ENCODE measurements around the gene ECM2. TPM values are rescaled to one million over a fixed set of nuclear protein-coding genes. Genes with fewer than 3 reads are reported as not detected.

Gene ECM2
- total RNA-seq, 2 donors from 2014 or later: 63.6 to 78.7 TPM

DNA sequence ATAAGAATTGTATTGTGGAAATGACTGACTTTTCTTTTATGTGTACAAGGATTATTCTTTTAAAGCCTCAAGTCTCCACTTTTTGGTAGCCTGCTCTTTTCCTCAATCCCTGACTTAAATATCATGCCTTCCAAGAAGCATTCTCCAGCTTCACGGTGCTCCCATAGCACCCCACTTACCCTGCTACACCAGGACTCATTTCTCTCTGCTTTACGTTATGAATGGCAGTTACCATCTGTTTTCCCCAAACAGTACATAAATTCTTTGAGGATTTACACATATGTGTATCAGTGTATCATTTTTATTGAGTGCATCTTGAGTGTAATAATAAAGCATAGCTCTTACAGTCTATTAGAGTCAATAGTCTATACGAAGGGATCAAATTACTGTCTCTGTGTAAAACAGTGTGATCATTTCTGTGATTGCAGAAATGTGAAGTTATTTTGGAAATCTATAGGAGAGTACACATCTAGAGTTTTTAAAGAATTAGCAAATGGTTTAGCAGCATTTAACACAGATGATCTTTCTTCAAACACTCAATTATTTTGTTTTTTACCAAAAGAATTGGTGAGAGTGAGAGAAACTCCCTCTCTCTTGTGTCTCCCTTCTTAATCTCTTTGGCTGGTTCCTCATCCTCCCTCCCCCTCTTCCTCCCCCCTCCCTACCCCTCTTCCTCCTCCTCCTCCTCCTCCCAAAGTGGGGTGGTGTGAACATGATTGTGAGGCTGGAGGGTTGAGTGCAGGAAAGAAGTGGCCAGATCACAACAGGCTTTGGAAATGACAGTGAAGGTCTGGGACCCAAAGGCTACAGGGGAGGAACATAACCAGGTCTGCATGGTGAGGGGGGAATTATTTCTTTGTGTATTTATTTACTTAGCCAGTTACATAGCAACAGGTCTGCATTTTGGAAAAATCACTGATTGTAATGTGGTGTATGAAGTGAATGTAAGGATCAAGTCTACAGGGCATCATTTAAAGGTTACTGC, 27.6 kb upstream of the ECM2 start:
- no peak overlapping the region for H3K4me3 ChIP-seq
- peaks cover 10 to 30% of the 10 kb centered on the region in 2 donors for H3K4me1 ChIP-seq (ENCODE audit: control insufficient read depth in 1 of 2, low read depth in 2 of 2)
- H3K36me3 ChIP-seq: no peaks in the 10 kb centered on the region
- TF ChIP-seq, protein P1, sequence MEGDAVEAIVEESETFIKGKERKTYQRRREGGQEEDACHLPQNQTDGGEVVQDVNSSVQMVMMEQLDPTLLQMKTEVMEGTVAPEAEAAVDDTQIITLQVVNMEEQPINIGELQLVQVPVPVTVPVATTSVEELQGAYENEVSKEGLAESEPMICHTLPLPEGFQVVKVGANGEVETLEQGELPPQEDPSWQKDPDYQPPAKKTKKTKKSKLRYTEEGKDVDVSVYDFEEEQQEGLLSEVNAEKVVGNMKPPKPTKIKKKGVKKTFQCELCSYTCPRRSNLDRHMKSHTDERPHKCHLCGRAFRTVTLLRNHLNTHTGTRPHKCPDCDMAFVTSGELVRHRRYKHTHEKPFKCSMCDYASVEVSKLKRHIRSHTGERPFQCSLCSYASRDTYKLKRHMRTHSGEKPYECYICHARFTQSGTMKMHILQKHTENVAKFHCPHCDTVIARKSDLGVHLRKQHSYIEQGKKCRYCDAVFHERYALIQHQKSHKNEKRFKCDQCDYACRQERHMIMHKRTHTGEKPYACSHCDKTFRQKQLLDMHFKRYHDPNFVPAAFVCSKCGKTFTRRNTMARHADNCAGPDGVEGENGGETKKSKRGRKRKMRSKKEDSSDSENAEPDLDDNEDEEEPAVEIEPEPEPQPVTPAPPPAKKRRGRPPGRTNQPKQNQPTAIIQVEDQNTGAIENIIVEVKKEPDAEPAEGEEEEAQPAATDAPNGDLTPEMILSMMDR (IDR thresholded peaks at IDR 0.05): no peak
- DNase-seq (ENCODE audit: low spot score) (no peak), ATAC-seq (ENCODE audit: insufficient number of reproducible peaks, low FRiP score, low read depth) (no peak)
- no peaks in the 10 kb centered on the region for H3K9me3 ChIP-seq
- H3K27ac ChIP-seq: no peak overlapping the region
- no peaks in the 10 kb centered on the region for H3K27me3 ChIP-seq (replicated peaks; ENCODE audit: insufficient read depth)

DNA sequence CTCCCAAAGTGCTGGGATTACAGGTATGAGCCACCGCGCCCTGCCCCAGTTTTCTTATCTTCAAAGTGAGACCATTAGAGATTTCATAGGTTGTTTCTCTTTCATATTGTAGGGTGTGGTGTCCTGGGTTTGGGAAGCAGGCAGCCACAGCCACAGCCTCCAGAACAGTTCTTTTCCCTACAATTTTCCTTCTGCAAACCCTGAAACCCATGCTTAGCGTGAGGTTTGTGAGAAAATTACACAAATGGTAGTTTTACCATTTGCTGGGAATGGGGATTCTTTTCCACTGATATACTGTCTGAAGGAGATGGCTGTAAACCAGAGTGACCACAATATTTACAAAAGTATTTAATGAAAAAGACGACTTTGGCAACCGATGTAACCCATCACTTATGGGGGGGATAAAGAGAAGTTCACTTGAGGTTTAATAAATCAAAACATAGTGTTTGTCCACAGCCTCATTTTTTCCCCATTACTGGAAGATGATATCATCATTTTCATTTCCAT, 26.7 kb upstream of the ECM2 start:
- Histone ChIP-seq H3K27ac (no peak overlapping the region), H3K36me3 (no peaks in the 10 kb centered on the region), H3K27me3 (replicated peaks; ENCODE audit: insufficient read depth) (no peaks in the 10 kb centered on the region), H3K4me1 (ENCODE audit: control insufficient read depth in 1 of 2, low read depth in 2 of 2) (peaks cover 10 to 30% of the 10 kb centered on the region in 2 donors), H3K9me3 (no peaks in the 10 kb centered on the region), H3K4me3 (no peak overlapping the region)
- ATAC-seq (ENCODE audit: insufficient number of reproducible peaks, low FRiP score, low read depth) (no peak), DNase-seq (ENCODE audit: low spot score) (no peak)
- TF ChIP-seq, protein P1 (IDR thresholded peaks at IDR 0.05): no peak

DNA sequence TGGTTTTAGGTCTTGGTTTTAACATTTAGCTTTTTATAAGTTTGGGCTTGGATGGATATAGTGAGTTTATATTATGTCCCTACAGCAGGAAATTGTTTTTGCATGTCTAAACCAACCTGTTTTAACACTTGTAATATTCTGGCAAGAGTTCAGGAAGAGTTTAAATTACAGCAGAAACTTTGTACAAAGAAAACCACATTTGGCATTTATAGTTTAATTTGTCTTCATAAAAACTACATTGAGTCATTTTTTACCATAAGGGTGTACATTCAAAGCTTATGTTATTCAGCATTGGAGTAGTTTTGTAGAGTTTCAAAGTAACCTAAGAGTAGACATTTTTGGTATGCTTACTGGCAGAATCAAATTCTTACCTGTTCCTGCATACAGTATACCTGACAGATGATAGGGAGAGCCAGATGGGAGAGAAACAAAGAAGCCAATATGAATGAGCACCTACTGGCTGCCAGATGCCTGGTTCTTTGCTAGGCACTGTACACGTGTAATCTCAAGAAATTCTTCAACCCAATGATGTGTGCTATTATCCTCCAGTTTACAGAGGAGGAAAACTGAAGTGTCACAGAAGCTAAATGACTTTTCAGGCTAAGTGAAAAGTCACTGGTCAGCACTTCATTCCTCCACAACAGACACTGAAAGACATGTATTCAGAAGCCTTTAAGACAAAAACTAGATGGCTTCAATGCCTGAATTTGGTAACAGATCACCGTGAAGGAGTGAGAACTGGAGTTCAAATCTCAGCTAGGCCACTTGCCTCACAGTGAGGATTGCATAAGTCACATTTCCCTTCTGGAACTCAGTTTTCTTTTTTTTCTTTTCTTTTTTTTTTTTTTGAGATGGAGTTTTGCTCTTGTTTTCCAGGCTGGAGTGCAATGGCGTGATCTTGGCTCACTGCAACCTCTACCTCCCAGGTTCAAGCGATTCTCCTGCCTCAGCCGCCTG, 25.9 kb upstream of the ECM2 start:
- Histone ChIP-seq H3K9me3 (no peaks in the 10 kb centered on the region), H3K4me3 (no peak overlapping the region), H3K36me3 (no peaks in the 10 kb centered on the region), H3K27me3 (replicated peaks; ENCODE audit: insufficient read depth) (no peaks in the 10 kb centered on the region), H3K27ac (no peak overlapping the region), H3K4me1 (ENCODE audit: control insufficient read depth in 1 of 2, low read depth in 2 of 2) (peaks cover 10 to 30% of the 10 kb centered on the region in 2 donors)
- DNase-seq (ENCODE audit: low spot score): no peak
- TF ChIP-seq, protein P1 (IDR thresholded peaks at IDR 0.05): no peak
- ATAC-seq (ENCODE audit: insufficient number of reproducible peaks, low FRiP score, low read depth): no peak

DNA sequence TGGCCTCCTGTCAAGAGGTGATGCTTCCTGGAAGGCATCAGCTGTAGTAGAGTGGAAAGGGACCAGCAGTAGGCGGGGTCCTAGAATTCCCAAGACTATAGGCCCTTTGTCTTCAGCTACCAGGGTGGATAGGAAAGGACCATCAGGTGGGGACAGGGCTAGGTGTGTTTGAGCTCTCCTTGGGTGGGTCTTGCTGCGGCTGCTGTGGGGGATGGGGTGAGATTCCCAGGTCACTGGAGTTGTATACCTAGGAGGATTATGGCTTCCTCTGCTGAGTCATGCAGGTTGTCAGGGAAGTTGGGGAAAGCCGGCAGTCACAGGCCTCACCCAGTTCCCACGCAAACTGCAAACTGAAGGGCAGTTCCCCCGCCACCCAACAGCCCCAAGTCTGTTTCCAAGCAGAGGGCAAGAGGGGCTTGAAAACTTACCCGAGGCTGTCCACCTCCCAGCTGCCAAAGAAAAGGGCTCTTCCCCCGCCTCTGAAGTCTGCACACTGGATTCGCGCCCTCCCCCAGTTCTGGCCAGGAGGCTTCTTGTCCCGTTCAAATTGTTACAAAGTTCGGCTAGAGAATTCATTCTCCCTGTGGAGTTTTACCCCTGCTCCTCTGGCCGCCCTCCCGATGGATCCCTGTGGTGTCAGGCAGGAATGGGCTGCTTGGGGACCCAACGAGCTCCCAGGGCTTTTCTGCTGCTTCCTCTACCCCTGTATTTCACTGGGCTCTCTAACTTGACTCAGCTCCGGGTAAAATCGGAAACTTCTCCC, 23.0 kb upstream of the ECM2 start:
- no peak overlapping the region for H3K27ac ChIP-seq
- TF ChIP-seq, protein P1 (IDR thresholded peaks at IDR 0.05): no peak
- DNase-seq (ENCODE audit: low spot score): no peak
- H3K4me3 ChIP-seq: no peak overlapping the region
- no peaks in the 10 kb centered on the region for H3K27me3 ChIP-seq (replicated peaks; ENCODE audit: insufficient read depth)
- H3K9me3 ChIP-seq: no peaks in the 10 kb centered on the region
- ATAC-seq (ENCODE audit: insufficient number of reproducible peaks, low FRiP score, low read depth): no peak
- peaks cover 4 to 12% of the 10 kb centered on the region in 2 donors for H3K4me1 ChIP-seq (ENCODE audit: control insufficient read depth in 1 of 2, low read depth in 2 of 2)
- H3K36me3 ChIP-seq: no peaks in the 10 kb centered on the region
